ENCODE data around the gene INMT. TPM values are rescaled to one million over a fixed set of nuclear protein-coding genes. Genes with fewer than 3 reads are reported as not detected.

Gene INMT
- total and polyA plus RNA-seq, 2 of the 13 experiments (the other 11 are each of a cell fraction or from before 2014, with no cell fraction given) = not detected

- Histone ChIP-seq H3K4me2 (ENCODE audit: low read depth, low read length) (no peak overlapping the region), H3K27ac (ENCODE audit: extremely low read length, insufficient read depth, low read length) (no peak overlapping the region), H3K36me3 (replicated peaks in 1 of 2; ENCODE audit: control insufficient read depth in 1 of 2, insufficient read depth in 2 of 2, low read length in 2 of 2) (no peaks in the 10 kb centered on the region), H3K4me1 (ENCODE audit: insufficient read depth, low read length) (0 out of 2 replicates have a peak, but pooled peaks cover 7% of the 10 kb centered on the region), H3K9ac (ENCODE audit: insufficient read depth, low read depth, low read length) (no peak overlapping the region), H3K79me2 (ENCODE audit: insufficient read depth, low read length) (no peaks in the 10 kb centered on the region), H3K4me3 (replicated peaks in 1 of 3; ENCODE audit: insufficient read depth in 1 of 3, low read depth in 2 of 3, low read length in 3 of 3) (no peak overlapping the region), H4K20me1 (ENCODE audit: insufficient read depth, low read length) (no peaks in the 10 kb centered on the region), H3K9me3 (ENCODE audit: low read length) (no peaks in the 10 kb centered on the region), H3K27me3 (ENCODE audit: control insufficient read depth in 1 of 2, insufficient read depth in 2 of 2, low read length in 2 of 2) (peaks cover 4 to 8% of the 10 kb centered on the region in 2 experiments; a peak in 3 of 5 replicates), H2AFZ (ENCODE audit: low read length) (no peak overlapping the region)
- CTCF ChIA-PET (ENCODE audit: low intra/inter-chr PET ratio, low total read pairs) = no interaction called here
- ATAC-seq (no peak), FAIRE-seq (no peak), DNase-seq (ENCODE audit: low spot score) (no peak)
- WGBS (ENCODE audit: low lambda C conversion rate) = 19% methylated on average over 4 of the region's 4 CpGs
- TF ChIP-seq ZNF44 (CRISPR knock-in tag; IDR thresholded peaks at IDR 0.05) (no peak), GFI1 (CRISPR knock-in tag; IDR thresholded peaks at IDR 0.05; ENCODE audit: borderline replicate concordance) (no peak), ZBTB37 (CRISPR knock-in tag; IDR thresholded peaks at IDR 0.05) (no peak), ZNF605 (CRISPR knock-in tag; IDR thresholded peaks at IDR 0.05) (no peak), HNF1B (CRISPR knock-in tag; IDR thresholded peaks at IDR 0.05) (no peak), TRIM24 (CRISPR knock-in tag; IDR thresholded peaks at IDR 0.05) (no peak), PTBP1 (IDR thresholded peaks at IDR 0.05; ENCODE audit: low read depth, low read length, poor library complexity, severe bottlenecking) (no peak), NCOR1 (IDR thresholded peaks at IDR 0.05; ENCODE audit: borderline replicate concordance, low read length) (no peak), PHF20 (CRISPR knock-in tag; IDR thresholded peaks at IDR 0.05) (no peak), FOSL1 (CRISPR knock-in tag; IDR thresholded peaks at IDR 0.05; ENCODE audit: borderline replicate concordance) (no peak), ZNF557 (CRISPR knock-in tag; IDR thresholded peaks at IDR 0.05) (no peak), ZMAT3 (CRISPR knock-in tag; conservative IDR thresholded peaks at IDR 0.05) (no peak), TAF15 (IDR thresholded peaks at IDR 0.05; ENCODE audit: low read depth, low read length, poor library complexity, severe bottlenecking) (no peak)
- intact Hi-C loops (cut with micrococcal nuclease; ENCODE audit: unreplicated experiment) (no loop called here), in situ Hi-C loops (cut with HindIII; ENCODE audit: extremely low pct_ligation_motif_present, low pct_unique_long_range_greater_than_20kb) (no loop called here)
- POLR2A ChIA-PET = no interaction called here
- no TSS peak for BruUV-seq (replicated peaks)
Measured at GRCh38 chr7:30708412-30708811, 43.5 kb upstream of the INMT start.
